K562 (cell line): Measurements from ENCODE around the gene CRTC3. TPM values are rescaled to one million over a fixed set of nuclear protein-coding genes. Genes with fewer than 3 reads are reported as not detected.

Experiments used
- ETV6 ChIP-seq, 3 experiments: fragments of 150-350 bp in 1 of 3; sonication (generic) in 1 of 3; formaldehyde crosslinking in 1 of 3; IDR thresholded peaks; 2 replicates each; pipeline versions ENCODE4 v1.6.1 to v1.8.0; 2014 to 2022; ENCODE audit warnings: borderline replicate concordance in 2 of 3, low read depth in 2 of 3, antibody characterized with exemption in 1 of 3, low read length in 1 of 3, mild to moderate bottlenecking in 1 of 3, missing genetic modification reagents in 1 of 3
- FOXO4 ChIP-seq: fragments of 450-650 bp; formaldehyde crosslinking; IDR thresholded peaks from 2 replicates; pipeline ENCODE4 v1.4.0; 2020; ENCODE audit warnings: mild to moderate bottlenecking, moderate library complexity
- GABPB2 ChIP-seq: fragments of 250-450 bp; sonication (Bioruptor Pico); conservative IDR thresholded peaks from 2 replicates; pipeline ENCODE4 v1.5.1; 2021; ENCODE audit warnings: mild to moderate bottlenecking
- HCFC1 ChIP-seq: IDR thresholded peaks from 2 replicates; pipeline ENCODE4 v1.6.1; 2012; ENCODE audit warnings: low read depth, low read length, improper control_type of control experiment
- MAFK ChIP-seq: IDR thresholded peaks from 2 replicates; pipeline ENCODE4 v1.6.1; 2011; ENCODE audit warnings: low read length, improper control_type of control experiment
- MCM5 ChIP-seq: fragments of 450-650 bp; IDR thresholded peaks from 2 replicates; pipeline ENCODE4 v1.6.1; 2016; ENCODE audit warnings: low read depth
- MEF2A ChIP-seq: IDR thresholded peaks from 2 replicates; pipeline ENCODE4 v1.6.1; 2011; ENCODE audit warnings: low read depth, mild to moderate bottlenecking, low read length, moderate library complexity; ENCODE audit not compliant: control insufficient read depth
- MTA1 ChIP-seq: fragments of 450-650 bp; IDR thresholded peaks from 2 replicates; pipeline ENCODE4 v1.6.1; 2017; ENCODE audit warnings: borderline replicate concordance
- PURB ChIP-seq: sonication (generic); formaldehyde crosslinking; IDR thresholded peaks from 2 replicates; pipeline ENCODE4 v1.9.0; 2021; ENCODE audit warnings: low read depth, mild to moderate bottlenecking, missing genetic modification reagents
- RREB1 ChIP-seq: fragments of 250-450 bp; sonication (Bioruptor Pico); IDR thresholded peaks from 2 replicates; pipeline ENCODE4 v1.4.0; 2020
- STAG1 ChIP-seq: sonication (generic); formaldehyde crosslinking; IDR thresholded peaks from 2 replicates; pipeline ENCODE4 v1.5.0; 2020; ENCODE audit warnings: missing genetic modification reagents, borderline replicate concordance
- TRIM25 ChIP-seq: fragments of 450-650 bp; IDR thresholded peaks from 2 replicates; pipeline ENCODE4 v1.7.0; 2016; ENCODE audit warnings: borderline replicate concordance
- ZNF146 ChIP-seq: IDR thresholded peaks from one replicate; pipeline ENCODE4 v1.6.1; 2018; ENCODE audit warnings: missing compliant biosample characterization; ENCODE audit not compliant: unreplicated experiment
- ZNF347 ChIP-seq: fragments of 450-650 bp; formaldehyde crosslinking; IDR thresholded peaks from 2 replicates; pipeline ENCODE4 v1.4.0; 2020; ENCODE audit warnings: low read depth, mild to moderate bottlenecking, moderate library complexity
- ZNF449 ChIP-seq: fragments of 250-450 bp; sonication (Bioruptor Pico); IDR thresholded peaks from 2 replicates; pipeline ENCODE4 v1.8.0; 2022; ENCODE audit warnings: moderate library complexity, mild to moderate bottlenecking, inconsistent platforms
- polyA plus RNA-seq, 8 experiments: library from polyadenylated mRNA; depleted of rRNA in 4 of 8; stranded (reverse) in 5 of 8; unstranded in 3 of 8; fragments of >200 nt; fragmentation: Nextera tagmentation in 2 of 8; fragmentation: Illumina TruSeq in 1 of 8; extraction: Ambion mirVana in 2 of 8; extraction: Trizol in 1 of 8; gene quantifications; 2 replicates each; pipeline versions ENCODE4 v1.2.1 to v1.2.3, GENCODE V29; 2011 to 2014; ENCODE audit warnings: inconsistent platforms in 1 of 8, missing spikeins in 1 of 8
- total RNA-seq, 7 experiments: library from RNA; depleted of rRNA in 6 of 7; stranded (reverse); fragments of >200 nt in 6 of 7; fragmentation: Illumina TruSeq in 2 of 7; extraction: Trizol in 2 of 7; gene quantifications; 2 replicates each; pipeline versions ENCODE4 v1.2.1 to v1.2.3, GENCODE V29; 2011 to 2021; ENCODE audit warnings: low replicate concordance in 1 of 7

CRTC3 gene
- total and polyA plus RNA-seq, 9 of the 15 experiments (the other 6 are each of a cell fraction or from before 2014, with no cell fraction given), result 1.2 to 19.0 (median 11.6) TPM

GRCh38 chr15:90648137-90649070 lies 118.7 kb downstream of the CRTC3 start (continued):
- TF ChIP-seq MTA1, result peak; percentile 95
- no peak for TF ChIP-seq PURB (CRISPR knock-in tag)
- TF ChIP-seq MEF2A, result no peak
- TF ChIP-seq ZNF449, result peak; percentile 100
- TF ChIP-seq MCM5, result no peak
- no peak for TF ChIP-seq HCFC1
- peak; percentile 99 for TF ChIP-seq ZNF347 (CRISPR knock-in tag)
- peak; percentile 99 for TF ChIP-seq GABPB2
- peak; percentile 100 for TF ChIP-seq FOXO4
- no peak for TF ChIP-seq ZNF146 (CRISPR knock-in tag)
- TF ChIP-seq TRIM25, result 0 out of 2 replicates have a peak, but pooled peaks have one; percentile 20
- TF ChIP-seq STAG1 (CRISPR knock-in tag), result peak; percentile 76; the same call in 1 of the 2 replicates
- TF ChIP-seq ETV6 (IDR thresholded peaks at IDR 0.05; ENCODE audit: borderline replicate concordance in 1 of 2, low read depth in 2 of 2, low read length in 1 of 2), result peak in 1 of 2 experiments; percentile 65; a peak in 1 of 4 replicates
- no peak for TF ChIP-seq ETV6 (CRISPR knock-in tag; IDR thresholded peaks at IDR 0.05; ENCODE audit: borderline replicate concordance)
- peak; percentile 100 for TF ChIP-seq RREB1
- peak; percentile 26; the same call in 1 of the 2 replicates for TF ChIP-seq MAFK
